Right lobe of liver (tissue), 6 donors: ENCODE results near the gene TSPAN9. TPM values are rescaled to one million over a fixed set of nuclear protein-coding genes. Genes with fewer than 3 reads are reported as not detected.

Experiments used
- ATAC-seq, 4 donors: fragments of 200-7000 bp; cut with Tn5 transposase; one replicate each; pipeline ENCODE4 v1.9.1; 2020; ENCODE audit warnings: mild to moderate bottlenecking in 4 of 4, moderate library complexity in 4 of 4
- DNase-seq, 3 donors: peaks; one replicate each; pipeline ENCODE4 v3.0.0-alpha.2; 2020
- H3K27ac ChIP-seq, 3 donors: fragments of 200-600 bp; one replicate each; pipeline ENCODE4 v1.8.0; 2022
- H3K27me3 ChIP-seq, 2 donors: fragments of 200-600 bp; one replicate each; pipeline ENCODE4 v1.8.0; 2022
- H3K36me3 ChIP-seq, 4 donors: fragments of 200-600 bp; sonication (generic) in 1 of 4; one replicate each; pipeline versions ENCODE4 v1.5.1 to v1.8.0; 2017 to 2022; ENCODE audit warnings: control low read depth in 1 of 4
- H3K4me1 ChIP-seq, 4 donors: fragments of 200-600 bp; sonication (generic) in 1 of 4; one replicate each; pipeline versions ENCODE4 v1.5.1 to v1.8.0; 2017 to 2022; ENCODE audit warnings: control low read depth in 1 of 4
- H3K4me3 ChIP-seq, 3 donors: fragments of 200-600 bp; one replicate each; pipeline ENCODE4 v1.8.0; 2022
- H3K9me3 ChIP-seq, 4 donors: fragments of 200-600 bp; sonication (generic) in 1 of 4; one replicate each; pipeline versions ENCODE4 v1.5.1 to v1.8.0; 2017 to 2022; ENCODE audit warnings: control low read depth in 1 of 4
- POLR2A ChIP-seq: fragments of 450-650 bp; IDR thresholded peaks from one replicate; pipeline ENCODE4 v1.6.1; 2017; ENCODE audit warnings: antibody characterized with exemption, mild to moderate bottlenecking
- WGBS: methylation state at CpG from one replicate; pipeline ENCODE4 v1.1.6; 2018; ENCODE audit warnings: low coverage, low lambda C conversion rate; ENCODE audit not compliant: insufficient coverage; ENCODE audit errors: missing lambda C conversion rate; 5-methylcytosine and 5-hydroxymethylcytosine counted together
- intact Hi-C, 2 donors: fragments of 100-400 bp; cut with DNase I; formaldehyde crosslinking; loops; one replicate each; pipeline versions ENCODE4 v1.11.2 to v1.14.1; 2022
- total RNA-seq, 6 experiments: library from RNA; depleted of rRNA in 2 of 6; stranded (reverse); fragments of >200 nt in 2 of 6; fragmentation: NEBNext Ultra II Directional in 3 of 6; extraction: Animal tissue kit (Norgen Biotek cat#: 25700) in 3 of 6; gene quantifications; one replicate each; pipeline versions ENCODE4 v1.1.0 to v1.2.4, GENCODE V29; 2016 to 2023
- TF ChIP-seq, protein P1 (sequence below), 4 donors: fragments of 200-600 bp in 3 of 4; fragments of 450-650 bp in 1 of 4; IDR thresholded peaks; one replicate each; pipeline versions ENCODE4 v1.5.1 to v1.8.0; 2016 to 2022; ENCODE audit warnings: antibody characterized with exemption in 4 of 4, mild to moderate bottlenecking in 2 of 4
- donor health status: DM: no; HTN: yes; CAD: no.
- donor health status: DM: no; HTN: no; CAD: no.
- donor health status: DM: no; HTN: no; CAD: no.
- donor health status: DM: no; HTN: yes; CAD: no.
- donor health status: DM: no; HTN: yes; CAD: no.

Gene TSPAN9
- total RNA-seq, 6 experiments from 2014 or later = 23.7 to 53.2 (median 39.8) TPM

DNA sequence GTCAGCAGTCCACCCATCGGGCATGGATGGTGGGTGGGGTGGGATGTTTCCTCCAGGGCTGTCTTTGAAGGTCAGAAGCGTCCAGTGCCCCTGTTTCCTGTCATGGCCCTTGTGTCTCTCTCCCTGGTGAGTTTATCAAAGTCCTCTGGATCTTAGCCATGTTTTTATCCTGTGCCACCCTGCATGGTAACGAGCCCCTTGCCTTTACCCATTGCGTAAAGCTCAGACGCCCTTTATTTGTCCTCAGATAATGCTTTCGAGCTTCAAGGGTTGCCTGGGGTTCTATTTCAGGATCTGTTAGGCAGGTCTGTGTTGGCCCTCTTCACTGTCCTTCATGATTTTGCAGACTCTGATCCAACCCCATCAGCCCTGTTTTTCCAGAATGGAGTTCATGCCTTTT is 172.9 kb downstream of the TSPAN9 start:
- WGBS = 25% methylated on average over 5 of the region's 6 CpGs
- Histone ChIP-seq H3K4me3 (no peak overlapping the region), H3K36me3 (no peaks in the 10 kb centered on the region), H3K27ac (no peak overlapping the region), H3K27me3 (no peaks in the 10 kb centered on the region), H3K4me1 (peaks cover 0 to 40% (median 9%) of the 10 kb centered on the region in 4 donors), H3K9me3 (no peaks in the 10 kb centered on the region)
- no peak for DNase-seq
- TF ChIP-seq, protein P1, sequence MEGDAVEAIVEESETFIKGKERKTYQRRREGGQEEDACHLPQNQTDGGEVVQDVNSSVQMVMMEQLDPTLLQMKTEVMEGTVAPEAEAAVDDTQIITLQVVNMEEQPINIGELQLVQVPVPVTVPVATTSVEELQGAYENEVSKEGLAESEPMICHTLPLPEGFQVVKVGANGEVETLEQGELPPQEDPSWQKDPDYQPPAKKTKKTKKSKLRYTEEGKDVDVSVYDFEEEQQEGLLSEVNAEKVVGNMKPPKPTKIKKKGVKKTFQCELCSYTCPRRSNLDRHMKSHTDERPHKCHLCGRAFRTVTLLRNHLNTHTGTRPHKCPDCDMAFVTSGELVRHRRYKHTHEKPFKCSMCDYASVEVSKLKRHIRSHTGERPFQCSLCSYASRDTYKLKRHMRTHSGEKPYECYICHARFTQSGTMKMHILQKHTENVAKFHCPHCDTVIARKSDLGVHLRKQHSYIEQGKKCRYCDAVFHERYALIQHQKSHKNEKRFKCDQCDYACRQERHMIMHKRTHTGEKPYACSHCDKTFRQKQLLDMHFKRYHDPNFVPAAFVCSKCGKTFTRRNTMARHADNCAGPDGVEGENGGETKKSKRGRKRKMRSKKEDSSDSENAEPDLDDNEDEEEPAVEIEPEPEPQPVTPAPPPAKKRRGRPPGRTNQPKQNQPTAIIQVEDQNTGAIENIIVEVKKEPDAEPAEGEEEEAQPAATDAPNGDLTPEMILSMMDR (IDR thresholded peaks at IDR 0.05) = no peak
- TF ChIP-seq POLR2A = no peak
- intact Hi-C loops = no loop called here
- peak in 2 of 4 donors; percentile 28 to 38 for ATAC-seq

DNA sequence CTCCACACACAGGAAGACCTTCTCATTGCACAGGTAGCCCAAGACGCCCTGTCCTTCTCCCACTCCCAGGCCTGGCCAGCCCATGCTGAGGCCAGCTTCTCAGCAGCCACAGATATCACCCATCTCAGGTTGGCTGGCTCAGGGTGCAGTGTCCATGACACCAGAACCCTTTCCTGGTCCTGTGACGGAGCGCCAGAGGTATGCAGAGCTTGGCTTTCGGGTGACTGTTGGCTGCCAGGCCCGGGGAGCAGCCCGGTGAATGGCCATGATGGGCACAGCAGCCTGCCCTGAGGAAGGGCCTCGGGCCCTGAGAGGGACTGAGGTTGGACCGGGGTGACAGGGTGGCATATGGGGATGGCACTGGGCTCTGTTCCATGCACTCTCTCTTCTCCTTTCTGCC is 173.4 kb downstream of the TSPAN9 start:
- Histone ChIP-seq H3K27me3 (no peaks in the 10 kb centered on the region), H3K4me1 (peaks cover 0 to 40% (median 9%) of the 10 kb centered on the region in 4 donors), H3K9me3 (no peaks in the 10 kb centered on the region), H3K36me3 (no peaks in the 10 kb centered on the region), H3K4me3 (no peak overlapping the region), H3K27ac (no peak overlapping the region)
- WGBS = 67% methylated on average over 1 of the region's 8 CpGs
- DNase-seq = peak in 1 of 3 donors; percentile 64
- intact Hi-C loops = no loop called here
- TF ChIP-seq, protein P1 (IDR thresholded peaks at IDR 0.05) = no peak
- no peak for TF ChIP-seq POLR2A
- peak in 2 of 4 donors; percentile 37 to 54 for ATAC-seq

GRCh38 chr12:3251067-3251466 is 173.9 kb downstream of the TSPAN9 start:
- H3K36me3 ChIP-seq = no peaks in the 10 kb centered on the region
- DNase-seq = no peak
- ATAC-seq = no peak
- H3K4me1 ChIP-seq = peaks cover 0 to 40% (median 9%) of the 10 kb centered on the region in 4 donors
- TF ChIP-seq, protein P1 (IDR thresholded peaks at IDR 0.05) = no peak
- no peak for TF ChIP-seq POLR2A
- no peaks in the 10 kb centered on the region for H3K9me3 ChIP-seq
- H3K27ac ChIP-seq = no peak overlapping the region
- H3K27me3 ChIP-seq = no peaks in the 10 kb centered on the region
- intact Hi-C loops = no loop called here
- WGBS = 60% methylated on average over 2 of the region's 5 CpGs
- H3K4me3 ChIP-seq = no peak overlapping the region

- intact Hi-C loops = no loop called here
- 100% methylated on average over 2 of the region's 7 CpGs for WGBS
- Histone ChIP-seq H3K27me3 (no peaks in the 10 kb centered on the region), H3K36me3 (no peaks in the 10 kb centered on the region), H3K4me3 (no peak overlapping the region), H3K4me1 (peaks cover 0 to 40% (median 9%) of the 10 kb centered on the region in 4 donors), H3K9me3 (no peaks in the 10 kb centered on the region), H3K27ac (peak overlapping the region in 1 of 3 donors; percentile 65)
- TF ChIP-seq POLR2A = no peak
- TF ChIP-seq, protein P1 (IDR thresholded peaks at IDR 0.05) = no peak
- DNase-seq (no peak), ATAC-seq (no peak)
Measured at GRCh38 chr12:3251691-3252090, 174.5 kb downstream of the TSPAN9 start.

DNA sequence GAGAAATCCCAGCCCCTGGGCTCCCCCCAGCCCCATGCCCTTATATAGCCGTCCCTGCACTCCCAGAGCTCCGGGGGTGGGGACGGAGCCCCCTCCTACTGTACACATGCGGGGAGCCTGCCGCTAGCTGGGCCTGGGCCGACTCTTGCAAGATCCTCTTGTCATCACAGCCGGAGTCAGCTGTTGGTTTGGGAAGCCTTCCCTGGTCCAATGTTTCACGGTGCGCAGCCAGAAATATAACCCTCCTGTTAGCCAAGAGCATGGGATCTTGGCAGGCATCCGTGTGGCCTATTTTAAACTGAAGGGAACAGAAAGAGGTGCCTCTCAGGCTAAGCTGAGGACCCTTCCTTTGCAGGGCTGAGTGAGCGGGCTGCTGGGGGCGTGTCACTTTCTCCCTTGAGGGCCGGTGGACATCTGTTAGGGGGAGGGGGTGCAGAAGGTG is 175.3 kb downstream of the TSPAN9 start:
- peak; percentile 80 to 85 (median 82) for ATAC-seq
- Histone ChIP-seq H3K27me3 (no peaks in the 10 kb centered on the region), H3K4me1 (peaks cover 0 to 40% (median 9%) of the 10 kb centered on the region in 4 donors), H3K36me3 (no peaks in the 10 kb centered on the region), H3K9me3 (no peaks in the 10 kb centered on the region), H3K27ac (peak overlapping the region in 1 of 3 donors; percentile 65), H3K4me3 (no peak overlapping the region)
- no peak for TF ChIP-seq POLR2A
- intact Hi-C loops = no loop called here
- 13% methylated on average over 3 of the region's 13 CpGs for WGBS
- peak; percentile 62 to 92 (median 85) for DNase-seq
